RKO (cell line): ENCODE data around the gene AK9.
"Not testable (repeated sequence)": the region's sequence is repeated elsewhere in the genome, so short reads cannot be mapped to it uniquely, and the experiment has no call there.

ENCODE experiments used
- DNase-seq: peaks from one replicate; pipeline ENCODE4 v3.0.0-alpha.2; 2016; ENCODE audit warnings: low spot score

AK9 gene

DNA sequence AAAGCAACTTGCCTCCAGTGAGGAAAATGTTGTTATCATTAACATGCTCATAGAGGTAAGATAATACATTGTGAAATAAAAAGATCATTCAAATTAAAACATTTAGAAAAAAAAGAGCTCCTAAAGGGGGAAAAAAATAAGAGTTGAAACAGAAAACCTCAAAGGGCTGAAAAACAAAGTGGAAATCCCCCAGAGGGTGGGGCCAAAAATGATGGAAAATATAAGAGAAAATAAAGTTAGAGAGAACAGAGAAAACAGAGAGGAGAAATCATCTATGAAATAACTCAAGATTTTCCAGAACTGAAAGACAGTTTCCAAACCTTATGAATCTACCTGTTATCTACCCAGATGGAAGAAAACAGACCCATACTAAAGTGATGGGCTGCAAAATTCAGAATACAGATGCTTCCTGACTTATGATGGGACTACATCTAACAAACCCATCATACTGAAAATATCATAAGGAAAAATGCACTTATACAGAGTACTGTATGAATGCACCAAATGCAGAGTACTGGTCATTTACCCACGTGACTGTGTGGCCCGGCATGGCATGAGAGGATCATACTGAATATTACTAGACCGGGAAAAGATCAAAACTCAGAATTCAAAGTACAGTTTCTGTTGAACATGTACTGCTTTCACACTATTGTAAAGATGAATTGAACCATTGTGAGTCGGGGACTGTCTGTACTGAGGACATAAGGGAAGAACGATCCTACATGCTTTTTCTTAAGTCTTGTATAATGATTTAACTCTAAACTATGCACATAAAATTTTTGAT is 212.0 kb downstream of the AK9 start:
- peak; percentile 43 for DNase-seq

DNA sequence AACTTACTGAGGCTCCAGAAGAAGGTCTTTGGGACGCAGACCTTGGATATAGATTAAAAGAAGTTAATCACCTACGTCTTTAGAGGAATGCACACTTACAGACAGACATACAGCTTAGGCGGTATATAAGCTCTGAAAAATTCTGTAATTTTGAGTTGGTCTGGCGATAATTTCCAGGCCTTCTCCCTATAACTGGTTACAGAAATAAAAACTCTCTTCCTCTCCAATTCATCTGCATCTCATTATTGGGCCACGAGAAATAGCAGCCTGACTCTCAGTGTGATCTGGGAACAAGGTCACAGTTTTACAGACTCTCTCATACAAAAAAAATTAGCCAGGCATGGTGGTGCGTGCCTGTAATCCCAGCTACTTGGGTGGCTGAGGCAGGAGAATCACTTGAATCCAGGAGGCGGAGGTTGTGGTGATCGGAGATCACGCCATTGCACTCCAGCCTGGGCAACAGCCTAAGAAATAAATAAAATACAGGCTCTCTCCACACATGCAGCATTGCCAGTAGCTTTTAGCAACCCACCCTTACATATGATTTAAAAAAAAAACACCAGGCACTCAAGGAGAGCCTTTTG is 212.7 kb downstream of the AK9 start:
- DNase-seq, result no peak

DNA sequence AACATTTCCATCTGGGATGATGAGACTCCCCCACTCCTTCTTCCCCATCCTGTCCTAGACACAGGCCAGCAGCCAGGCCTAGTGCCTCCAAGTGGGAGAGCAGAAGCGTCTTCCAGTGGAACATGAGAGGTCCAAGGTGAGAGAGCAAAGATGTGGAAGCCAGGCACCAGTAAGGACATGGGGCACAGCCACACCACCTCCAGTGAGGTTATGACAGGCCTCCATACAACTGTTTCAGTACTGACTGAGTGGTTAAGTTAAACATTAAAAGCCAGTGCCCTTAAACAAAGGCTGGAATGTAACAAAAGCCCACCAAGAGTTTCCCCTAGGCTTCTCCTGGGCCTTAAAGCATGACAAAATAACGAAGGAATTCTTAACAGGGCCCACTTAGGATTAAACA is 213.3 kb downstream of the AK9 start:
- DNase-seq, result no peak

DNA sequence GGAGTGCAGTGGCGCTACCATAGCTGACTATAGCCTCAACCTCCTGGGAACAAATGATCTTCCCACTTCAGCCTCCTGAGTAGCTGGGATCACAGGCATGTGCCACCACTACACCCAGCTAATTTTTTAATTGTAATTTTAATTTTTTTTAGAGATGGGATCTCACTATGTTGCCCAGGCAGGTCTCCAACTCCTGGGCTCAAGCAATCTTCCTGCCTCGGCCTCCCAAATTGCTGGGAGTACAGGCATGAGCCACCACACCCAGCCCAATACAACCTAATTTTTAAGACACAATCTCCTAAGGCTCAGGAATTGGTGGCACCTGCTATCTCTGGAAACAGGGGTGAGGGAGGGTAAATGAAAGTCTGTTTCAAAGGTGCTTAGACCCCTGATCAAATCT is 213.8 kb downstream of the AK9 start:
- no peak for DNase-seq

DNA sequence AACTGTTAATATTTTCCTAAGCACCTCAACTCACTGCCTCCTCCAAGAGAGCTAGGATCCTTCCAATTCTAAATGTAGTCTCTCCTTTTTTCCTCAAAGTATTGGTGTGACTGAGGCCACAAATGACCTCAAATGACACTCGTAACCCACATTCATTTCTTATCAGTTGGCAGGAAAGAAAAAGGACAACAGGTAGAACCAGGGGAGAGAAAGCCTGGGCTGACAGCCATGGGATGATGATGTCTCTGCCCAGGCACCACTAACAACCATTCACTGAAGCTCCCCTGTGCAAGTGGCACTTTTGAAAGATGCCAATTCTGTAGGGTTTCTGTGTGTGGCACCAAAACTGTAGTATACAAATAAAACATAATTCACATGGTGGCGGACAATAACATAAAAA is 215.4 kb downstream of the AK9 start:
- no peak for DNase-seq

DNA sequence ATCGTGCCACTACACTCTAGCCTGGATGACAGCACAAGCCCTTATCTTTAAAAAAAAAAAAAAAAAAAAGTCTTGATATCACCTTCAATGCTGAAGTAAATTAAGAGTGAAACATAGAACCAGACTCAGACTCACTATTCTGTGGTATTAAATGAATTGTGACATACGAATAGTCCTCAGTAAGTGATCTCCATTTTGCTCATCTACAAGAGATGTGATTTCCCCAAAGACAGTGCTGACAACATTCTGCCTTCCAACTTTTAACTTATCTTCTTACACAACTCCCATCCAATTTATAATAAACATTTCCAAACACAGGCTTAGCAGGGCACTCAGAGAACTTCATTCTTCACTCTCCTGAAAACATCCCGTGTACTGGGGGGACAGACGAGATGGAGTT is 216.0 kb downstream of the AK9 start:
- no peak for DNase-seq

DNA sequence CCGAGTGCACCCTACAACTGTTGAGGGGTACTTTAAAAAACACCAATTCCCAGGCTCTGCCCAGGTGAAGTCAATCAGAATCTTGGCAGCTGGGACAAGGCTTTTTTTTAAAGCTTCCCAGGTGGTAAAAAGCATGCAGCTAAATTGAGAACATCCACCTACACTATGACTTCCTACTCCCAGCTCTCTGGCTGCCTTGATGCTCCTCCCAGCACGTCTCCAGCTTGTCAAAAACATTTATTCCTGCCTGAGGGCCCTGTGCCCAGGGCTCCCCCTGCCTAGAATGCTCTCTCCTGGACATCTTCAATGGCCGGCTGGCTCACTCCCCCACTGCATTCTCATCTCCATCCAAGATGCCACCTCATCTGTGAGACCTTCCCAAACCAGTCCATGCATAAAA is 217.9 kb downstream of the AK9 start:
- no peak for DNase-seq

DNA sequence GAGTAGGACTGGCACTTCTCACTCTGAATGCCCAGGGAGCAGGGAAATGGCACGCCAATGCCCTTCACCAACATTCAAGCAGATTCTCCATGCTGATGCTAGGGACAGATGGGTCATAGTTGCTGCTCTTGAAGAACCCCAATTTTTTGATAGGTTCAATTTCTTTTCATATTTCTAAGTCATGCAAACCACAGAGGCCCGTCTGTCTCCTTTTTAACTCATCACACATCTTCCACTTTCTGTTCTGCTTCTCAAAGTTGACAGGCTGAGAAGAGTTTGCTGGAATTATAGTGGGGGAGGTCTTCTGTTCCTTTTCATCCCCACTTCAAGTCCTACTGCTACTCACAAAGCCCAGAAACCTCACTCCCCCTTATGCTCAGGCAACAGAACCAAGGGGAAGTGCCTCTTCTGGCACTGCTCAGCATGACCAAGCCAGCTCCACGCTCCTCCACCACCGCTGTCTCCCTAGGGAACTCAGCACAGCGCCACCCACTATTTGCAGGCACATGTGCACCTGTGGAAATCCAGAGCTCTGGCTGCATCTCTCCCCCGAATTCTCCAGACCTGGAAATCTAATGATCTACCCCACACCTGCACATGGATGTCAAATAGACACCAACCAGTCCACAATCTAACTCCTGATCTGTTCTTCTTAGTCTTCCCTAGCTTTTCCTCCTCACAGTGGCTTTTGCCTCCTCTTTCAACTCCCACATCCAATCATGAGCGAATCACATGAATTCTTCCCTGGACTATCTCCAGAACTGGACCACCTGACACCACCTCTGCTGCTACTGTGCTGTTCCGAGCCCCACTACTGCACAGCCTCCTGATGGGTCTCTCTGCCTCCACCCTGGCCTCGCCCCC is 218.6 kb downstream of the AK9 start:
- DNase-seq, result no peak

DNA sequence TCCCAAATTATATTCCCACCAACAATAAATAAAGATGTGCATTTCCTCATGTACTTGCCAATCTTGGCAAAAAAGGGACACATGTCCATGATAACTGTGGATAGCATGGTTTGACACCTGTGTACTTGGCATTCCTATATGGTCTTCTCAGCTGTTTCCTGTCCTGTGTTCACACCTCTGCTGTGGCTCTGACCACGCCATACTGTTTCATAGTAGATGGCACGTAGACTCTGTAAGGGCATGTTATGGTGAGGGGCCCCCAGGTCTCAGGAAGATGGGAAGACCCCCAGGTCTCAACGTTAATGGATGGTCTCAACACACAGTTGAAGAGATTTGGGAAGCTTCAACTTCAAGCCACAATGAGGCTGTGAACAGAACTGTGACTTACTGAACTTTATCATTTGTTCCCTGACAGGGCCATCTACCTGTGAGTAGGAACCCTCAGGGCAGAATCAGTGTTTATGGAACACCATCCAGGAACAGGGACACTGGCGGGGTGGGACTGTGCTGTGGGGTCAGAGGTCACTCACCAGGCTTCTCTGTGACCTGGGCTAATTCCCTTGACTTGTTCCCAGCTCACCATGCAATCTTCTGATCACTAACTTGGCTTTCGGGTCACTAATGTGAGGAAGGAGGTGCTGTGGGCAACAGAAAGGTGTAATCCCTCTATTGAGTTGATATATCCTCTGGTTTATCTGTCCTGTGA is 219.7 kb downstream of the AK9 start:
- no peak for DNase-seq

DNA sequence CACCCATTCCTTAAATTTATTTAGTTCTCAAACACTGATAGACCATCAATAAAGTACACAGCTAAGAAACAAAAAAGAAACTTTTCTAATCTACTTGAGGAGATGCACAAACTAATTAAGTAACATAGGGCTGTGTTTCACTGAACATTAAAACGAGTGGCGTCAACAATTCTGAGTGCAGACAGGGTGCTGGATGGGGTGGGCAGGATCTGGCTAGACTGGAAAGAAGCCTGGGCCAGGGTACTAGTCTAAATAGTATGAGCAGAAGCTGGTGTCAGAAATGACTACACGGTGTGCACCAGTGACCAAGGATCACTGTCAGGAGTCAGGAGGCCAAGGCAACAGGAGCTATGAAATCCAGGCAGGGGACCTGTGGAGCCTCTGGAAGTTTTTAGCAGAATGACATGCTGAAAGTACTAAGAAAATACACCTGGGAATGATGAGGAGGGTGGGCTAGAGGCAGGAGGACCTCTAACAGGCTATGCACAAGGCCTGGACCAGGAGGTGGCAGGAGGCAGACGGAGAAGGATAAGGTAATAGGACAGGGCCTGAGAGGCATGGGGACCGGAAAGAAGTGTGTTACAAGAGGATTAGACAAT is 221.3 kb downstream of the AK9 start:
- no peak for DNase-seq

DNA sequence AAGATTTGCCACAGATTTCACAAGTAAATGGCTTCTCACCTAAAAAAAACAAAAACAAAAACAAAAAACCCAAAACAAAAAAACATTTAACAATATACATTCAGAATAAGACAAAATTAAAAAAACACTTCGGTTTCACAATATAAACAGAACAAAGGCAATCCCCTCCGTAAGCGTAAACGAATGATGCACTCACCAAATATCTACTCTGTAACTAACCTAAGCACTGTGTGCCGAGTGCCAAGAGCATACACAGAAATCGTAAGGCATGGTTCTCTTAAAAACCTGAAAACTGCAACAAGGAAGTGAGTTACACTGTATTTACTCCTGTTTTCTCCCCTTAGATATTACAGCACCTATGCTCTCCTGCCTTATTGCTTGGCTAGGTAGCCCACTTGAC is 223.3 kb downstream of the AK9 start:
- DNase-seq, result no peak

DNA sequence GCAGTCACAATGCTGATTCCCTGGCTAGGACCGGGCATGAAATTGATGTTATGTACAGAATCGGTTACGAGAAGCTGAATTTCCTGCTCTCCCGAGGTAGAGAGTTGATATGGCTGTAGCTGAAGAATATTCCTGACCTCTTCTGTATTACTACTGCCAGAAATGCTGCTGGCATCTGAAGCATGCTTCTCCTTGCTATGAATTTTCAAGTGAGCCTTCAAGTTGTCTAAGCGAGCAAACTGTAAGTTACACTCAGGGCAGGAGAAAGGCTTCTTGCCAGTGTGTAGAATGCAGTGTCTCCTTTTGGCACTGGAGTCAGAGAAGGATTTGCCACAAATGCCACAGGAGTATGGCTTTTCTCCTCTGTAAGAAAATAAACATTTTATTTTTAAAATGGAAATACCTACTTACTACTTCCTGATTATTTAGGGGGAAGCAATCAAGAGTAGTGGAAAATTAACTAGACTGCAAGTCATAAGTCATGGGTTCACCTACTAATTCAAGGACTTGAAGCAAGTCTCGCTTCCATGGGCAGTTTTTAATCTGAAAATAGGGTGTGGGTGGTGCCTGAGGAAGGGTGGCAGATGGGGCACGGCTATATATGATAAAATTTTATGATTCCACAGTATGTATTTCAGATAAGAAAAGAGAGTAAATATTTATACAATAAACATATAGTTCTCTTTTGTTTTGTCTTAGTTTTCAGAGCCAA is 224.6 kb downstream of the AK9 start:
- DNase-seq, result no peak

DNA sequence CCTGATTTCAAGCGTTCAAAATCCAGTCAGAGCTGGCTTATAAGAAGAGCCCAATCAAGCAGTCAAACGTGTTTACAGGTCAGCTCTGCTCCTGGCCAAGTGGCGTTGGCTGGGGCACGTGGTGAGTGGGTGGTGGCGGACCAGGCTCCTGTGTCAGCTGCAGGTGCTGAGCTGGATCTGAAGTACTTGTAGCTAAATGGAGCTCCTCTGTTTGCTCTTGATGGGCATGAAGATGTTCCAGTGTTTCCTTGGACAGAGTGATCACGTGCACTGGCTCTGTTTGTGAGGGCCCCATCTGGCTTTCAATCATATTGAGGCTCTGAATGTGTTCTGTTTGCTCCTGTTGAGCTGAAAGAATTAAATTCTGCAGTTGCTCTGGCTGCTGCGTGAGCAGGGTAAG is 225.2 kb downstream of the AK9 start:
- DNase-seq, result no peak

DNA sequence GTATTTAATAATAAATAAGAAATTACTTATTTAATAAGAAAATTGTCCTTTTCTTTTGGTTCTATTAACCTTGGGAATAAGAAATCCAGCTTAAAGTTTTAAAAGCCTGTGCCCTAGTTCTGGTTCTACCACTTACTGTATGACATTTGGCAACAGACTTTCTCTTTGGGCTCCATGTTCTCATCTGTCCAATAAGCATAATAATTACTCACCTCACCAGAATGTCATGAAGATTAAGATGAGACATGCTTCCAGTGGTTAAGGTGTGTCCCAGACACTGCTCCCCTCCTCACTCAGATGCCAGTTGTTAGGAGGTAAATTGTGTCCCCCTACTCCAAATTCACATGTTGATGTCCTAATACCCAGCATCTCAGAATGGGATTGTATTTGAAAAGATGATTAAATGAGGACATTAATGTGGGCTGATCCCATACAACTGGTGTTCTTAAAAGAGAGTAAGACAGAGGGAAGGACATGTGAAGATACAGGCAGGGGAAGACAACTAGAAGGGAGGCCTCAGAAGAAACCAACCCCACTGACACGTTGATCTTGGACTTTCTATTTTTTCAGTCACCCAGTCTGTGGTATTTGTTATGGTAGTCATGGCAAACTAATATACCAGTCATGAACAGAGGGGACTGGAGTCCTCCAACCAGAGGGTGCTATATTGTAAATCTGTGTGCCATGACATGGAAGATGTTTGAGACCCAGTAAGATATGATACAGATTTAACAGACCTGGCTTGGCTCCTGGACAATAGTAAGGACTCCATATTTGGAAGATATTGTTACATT is 229.1 kb downstream of the AK9 start:
- DNase-seq, result no peak

DNA sequence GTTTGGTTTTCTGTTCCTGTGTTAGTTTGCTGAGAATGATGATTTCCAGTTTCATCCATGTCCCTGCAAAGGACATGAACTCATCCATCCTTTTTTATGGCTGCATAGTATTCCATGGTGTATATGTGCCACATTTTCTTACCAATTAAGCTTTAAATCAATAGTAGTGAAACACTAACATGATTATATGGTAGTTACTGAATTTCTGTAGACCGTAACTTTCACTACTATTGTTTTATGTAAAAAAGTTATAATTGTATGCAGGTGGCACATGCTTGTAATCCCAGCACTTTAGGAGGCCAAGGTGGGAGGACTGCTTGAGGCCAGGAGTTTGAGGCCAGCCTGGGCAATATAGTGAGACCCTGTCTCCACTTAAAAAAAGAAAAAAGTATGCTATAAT is 229.8 kb downstream of the AK9 start:
- not testable (repeated sequence) for DNase-seq

DNA sequence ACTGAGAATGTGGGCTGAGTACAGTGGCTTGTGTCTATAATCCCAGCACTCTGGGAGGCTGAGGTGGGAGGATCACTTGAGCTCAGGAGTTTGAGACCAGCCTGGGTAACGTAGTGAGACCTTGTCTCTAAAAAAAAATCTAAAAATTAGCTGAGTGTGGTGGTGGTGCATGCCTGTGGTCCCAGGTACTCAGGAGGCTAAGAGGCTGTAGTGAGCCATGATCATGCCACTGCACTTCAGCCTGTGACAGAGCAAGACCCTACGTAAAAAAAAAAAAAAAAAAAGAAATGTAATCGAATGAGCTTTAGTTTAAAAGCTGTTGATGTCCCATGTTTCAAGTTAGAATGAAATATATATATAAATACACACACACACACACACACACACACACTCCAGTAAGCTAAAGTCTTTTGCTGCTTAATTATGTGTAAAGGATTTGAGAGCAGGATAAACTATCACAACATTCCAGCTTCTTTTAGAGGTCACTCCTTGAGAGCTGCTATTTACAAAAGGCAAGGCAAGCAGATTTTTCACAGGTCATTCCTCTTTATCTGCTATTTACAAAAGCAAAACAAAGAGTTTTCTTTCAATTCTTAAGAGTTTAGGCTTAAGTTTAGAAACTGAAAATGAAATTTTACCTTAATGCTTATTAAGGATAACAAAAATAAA is 230.7 kb downstream of the AK9 start:
- no peak for DNase-seq

DNA sequence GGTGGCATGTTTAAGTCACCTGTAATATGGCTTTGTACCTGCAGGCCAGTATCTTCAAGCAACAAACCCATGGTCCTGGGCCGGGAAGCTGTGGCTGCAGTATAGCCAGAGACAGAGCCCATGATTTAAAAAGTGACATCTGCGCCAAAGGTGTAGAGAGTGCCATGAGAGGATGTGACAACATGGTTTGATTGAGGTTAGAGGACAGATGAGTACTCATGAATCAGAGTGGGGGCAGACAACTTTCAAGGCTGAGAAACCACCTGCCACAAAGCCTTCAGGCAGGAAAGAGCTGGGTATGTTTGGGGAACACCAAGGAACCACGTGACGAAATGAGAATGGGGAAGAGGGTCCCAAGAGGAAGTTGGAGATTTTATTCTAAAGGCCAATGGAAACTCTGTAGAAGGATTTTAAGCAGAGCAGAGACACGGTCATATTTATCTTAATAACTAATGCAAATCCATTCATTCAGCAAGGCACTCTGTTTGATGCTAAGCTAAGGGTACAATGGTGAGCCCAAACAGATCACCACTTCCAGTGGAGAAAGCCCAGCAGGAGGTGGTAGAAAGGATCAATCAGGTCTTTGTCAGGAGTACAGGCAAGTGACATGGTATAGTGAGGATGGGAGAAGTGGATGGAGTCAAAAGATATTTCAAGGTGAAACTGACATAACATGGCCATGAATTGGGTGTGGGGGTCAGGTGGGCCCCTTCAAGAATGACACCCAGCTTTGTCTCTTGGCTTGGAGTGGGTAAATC is 232.0 kb downstream of the AK9 start:
- no peak for DNase-seq

DNA sequence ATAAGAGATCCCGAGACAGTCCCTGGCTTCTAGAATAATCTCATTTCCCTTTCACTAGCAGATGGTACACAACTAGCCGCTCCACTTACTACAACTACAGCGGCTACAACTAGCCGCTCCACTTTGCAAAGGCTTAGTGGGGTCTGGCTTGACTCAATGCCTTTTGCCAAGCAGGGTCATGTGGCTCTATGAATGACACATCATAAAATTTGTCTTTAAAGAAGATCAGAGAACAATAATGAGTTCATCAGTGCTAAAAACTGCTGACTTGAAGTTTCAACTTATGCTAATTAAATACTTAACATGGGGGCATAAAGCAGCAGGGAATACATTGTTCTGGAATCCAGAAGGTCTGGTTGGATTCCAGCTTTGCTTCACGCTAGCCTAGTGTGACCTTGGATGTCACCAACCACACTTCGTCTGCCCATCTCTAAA is 233.4 kb downstream of the AK9 start:
- DNase-seq, result no peak
